Activated CD4-positive, alpha-beta T cell treated with anti-CD3 and anti-CD28 coated beads, Interleukin-2, Interleukin-4, amounts not matched to agents 100 ng/mL and 50 ng/mL, durations not matched to agents 16 hours and 8 hours (primary cell): ENCODE data around the gene GSN.

Experiments used
- DNase-seq: peaks from one replicate; pipeline ENCODE4 v3.0.0-alpha.2; 2020; ENCODE audit warnings: low spot score

Gene GSN

DNA sequence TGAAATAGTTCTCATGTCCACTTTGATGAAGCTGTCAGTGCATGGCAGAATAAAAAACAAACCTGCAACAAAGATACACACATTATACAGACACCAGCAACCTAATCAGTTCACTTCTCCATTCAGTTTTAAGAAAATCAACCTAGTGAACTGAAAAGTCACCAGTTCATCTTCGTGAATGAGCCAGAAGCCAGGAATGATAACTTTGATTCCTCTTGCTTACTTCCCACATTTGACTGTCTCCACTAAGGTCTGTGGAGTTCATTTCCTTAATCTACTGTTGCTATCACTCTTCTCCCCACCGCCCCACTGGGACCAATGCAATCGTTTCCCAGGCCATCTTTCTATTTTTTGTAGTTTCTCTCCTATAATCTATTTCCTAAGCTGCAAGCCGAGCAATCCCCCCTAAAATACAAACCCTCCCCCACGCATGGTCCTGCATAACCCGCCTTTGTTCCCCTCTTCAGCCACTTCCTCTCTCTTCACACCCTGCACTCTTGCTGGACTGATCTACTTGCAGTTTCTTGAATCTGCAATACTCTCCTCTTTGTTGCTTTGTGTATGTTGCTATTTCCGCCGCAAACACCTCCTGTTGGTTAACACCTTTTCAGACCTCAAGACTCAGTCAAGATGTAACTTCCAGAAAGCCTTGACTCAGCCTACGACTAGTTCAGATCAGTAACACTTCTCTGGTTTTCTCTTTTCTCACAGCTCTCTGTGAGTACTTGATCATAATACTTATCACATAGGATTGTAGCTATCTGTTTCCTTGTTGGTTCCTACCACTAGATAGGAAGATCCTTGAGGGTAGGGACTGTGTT is 85.5 kb downstream of the GSN start:
- peak; percentile 92 for DNase-seq

DNA sequence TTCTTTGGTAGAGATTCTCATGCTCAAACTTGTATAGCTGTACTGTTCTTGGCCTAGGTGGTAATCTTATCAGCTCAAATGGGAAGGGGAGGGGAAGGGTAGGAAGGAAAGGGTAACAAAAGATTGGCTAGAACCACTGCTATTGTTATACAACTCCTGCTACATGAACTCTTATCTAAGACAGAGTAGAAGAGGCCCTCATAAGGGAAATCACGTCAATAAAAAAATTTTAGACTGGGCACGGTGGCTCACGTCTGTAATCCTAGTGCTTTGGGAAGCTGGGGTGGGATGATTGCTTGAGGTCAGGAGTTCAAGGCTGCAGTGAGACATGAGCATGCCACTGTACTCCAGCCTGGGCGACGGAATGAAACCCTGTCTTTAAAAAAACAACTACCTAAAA is 86.2 kb downstream of the GSN start:
- DNase-seq: no peak

DNA sequence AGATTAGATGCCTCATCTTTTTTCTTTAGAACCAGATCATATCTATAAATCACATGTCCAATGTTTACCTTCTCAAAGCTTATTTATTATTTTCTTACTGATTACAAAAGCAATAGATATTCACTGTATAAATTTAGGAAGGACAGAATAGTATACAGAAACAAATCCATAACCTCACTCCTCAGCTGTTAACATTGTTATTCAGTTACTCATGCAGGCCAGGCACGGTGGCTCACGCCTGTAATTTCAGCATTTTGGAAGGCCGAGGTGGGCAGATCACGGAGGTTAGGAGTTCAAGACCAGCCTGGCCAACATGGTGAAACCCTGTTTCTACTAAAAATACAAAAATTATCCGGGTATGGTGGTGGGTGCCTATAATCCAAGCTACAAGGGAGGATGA is 86.8 kb downstream of the GSN start:
- no peak for DNase-seq

DNA sequence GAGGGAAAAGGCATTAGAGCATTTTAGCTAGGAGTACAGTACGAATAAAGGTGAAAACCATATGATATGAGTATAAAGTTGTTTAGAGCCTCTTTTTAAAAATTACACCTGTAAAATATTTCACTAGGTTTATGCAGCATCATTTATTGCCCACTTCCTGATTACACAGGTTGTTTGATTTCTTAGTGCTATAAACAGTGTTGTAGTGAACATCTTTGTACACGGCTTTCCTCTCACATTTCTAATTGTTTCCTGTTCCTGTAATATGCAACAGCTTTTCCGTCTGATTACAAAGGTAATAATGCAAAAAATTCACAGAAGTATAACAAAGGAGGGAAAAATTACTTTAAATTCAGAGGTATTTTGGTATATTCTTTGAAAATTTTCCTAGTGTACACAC is 89.0 kb downstream of the GSN start:
- no peak for DNase-seq

DNA sequence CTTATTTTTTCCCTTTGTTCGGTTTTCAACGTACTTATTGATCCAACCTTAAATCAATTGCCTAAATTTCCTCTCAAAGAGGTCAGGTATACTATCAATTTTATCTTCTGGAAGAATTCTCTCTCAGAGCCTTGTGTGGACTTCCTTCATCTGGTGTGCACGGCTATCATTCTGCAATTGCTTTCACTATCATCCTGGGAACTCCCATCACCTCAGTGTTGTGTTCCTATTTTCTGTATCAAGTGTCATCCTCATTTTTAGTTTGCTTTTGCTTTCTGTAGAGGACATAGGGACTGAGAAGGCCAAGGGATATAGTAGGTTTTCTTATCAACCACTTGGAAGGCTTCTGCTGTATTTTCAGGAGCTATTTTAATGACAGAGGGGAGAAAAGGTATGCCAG is 90.8 kb downstream of the GSN start:
- DNase-seq: no peak

DNA sequence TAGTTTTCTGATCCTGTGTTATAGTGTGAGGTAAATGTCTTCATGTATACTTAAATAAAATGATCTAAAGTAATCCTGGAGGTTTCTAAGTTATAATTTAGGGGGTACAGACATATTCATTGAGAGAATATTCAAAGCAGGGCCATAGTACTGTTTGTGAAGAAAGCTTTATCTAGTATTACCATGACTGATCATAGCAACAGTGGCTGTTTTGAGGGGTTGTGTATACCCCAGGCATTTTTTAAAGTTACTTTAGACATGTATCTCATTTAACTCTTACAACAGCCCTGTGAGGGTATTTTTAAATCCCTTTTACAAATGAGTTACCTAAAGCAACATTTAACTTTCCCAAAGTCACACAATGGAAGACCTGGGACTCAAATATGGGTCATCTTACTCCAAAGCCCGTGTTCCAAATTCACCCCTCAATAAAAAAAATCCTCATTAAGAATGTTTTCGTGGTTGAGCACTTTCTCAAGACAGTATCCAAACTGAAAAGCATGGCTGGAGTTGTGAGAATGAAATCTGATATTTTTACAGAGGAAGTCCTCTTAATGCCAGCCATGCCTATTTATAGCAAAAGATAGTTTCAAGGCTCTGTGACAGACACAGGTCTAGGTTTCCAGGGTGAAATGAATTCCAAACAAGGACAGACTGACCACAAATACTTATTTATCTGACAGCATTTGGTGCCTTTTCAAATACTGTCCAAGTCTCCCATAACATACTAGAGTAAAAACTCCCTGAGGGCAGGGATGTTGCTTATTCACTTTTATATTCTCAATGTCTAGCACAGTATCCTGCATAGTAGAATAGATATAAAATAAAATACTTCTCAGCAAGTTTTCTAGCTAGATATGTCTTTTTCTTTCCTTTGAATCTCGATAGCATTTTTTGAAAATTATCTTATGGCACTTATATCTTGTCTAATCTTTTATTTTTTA is 91.7 kb downstream of the GSN start:
- no peak for DNase-seq

DNA sequence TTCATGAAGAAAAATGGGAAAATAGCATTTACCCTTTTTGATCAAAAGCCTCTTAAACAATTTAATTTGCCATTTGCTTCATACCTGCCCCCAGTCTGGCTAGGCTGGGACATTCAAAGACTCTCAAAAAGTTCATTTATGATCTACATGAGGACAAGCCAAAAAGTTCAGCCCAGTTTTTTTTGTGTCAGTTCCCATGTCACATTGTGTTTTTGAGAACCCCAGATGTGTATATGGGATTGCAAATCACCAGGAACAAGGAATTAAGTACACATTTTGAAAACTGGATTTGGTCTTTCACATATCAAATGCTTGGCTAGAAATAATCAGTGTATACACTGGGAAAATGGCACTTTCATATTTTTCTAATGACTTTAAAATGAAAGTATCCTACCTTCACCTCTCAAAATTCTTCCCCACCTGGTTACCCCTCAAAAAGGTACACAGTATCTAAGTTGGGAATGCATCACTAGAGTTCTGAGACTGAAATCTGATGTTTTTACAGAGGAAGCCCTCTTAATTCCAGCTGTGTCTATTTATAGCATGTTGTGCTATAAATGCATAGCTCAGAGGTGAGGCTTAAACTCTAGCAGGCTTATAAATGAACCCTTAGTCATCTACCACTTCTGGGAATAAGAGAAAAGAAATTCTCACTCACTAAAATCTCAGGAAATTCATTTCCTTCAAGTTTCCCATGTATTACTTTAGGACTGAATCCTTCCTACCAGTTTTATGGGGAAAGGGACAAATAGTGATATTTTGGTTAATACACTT is 92.8 kb downstream of the GSN start:
- DNase-seq: no peak

DNA sequence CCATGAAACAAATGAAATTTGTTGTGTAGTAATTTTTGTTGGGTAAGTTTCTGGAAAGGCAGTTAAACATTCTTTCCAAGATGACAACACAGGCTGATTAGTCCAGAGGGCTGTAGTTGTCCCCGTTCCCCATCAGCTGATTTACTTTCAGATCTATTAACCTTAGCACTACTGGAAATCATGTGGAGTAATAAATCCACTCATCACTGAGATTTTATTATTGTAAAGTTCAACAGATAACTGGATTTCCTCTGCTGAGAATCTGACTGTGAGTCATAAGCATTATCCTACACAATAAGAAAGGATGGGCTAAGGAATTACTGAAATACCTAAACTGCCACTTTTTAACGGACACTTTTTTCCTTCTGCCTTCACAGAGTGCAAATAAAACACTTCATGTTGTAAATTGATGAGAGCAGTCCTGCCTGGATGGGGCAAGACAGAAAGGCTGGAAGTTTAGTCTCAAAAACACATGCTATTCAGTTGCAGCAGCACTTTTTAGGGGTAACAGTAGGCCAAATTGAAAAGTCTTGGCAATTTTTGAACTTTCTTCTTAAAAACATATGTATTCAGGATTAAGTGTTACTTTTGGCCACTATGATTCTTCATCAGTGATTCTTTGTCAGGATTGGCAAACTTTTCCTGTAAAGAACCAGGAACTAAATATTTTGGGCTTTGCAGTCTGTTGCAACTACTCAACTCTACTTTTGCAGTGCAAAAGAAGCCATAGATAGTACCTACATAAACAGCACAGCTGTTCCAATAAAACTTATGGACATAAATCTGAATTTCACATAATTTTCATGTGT is 95.1 kb downstream of the GSN start:
- DNase-seq: no peak

DNA sequence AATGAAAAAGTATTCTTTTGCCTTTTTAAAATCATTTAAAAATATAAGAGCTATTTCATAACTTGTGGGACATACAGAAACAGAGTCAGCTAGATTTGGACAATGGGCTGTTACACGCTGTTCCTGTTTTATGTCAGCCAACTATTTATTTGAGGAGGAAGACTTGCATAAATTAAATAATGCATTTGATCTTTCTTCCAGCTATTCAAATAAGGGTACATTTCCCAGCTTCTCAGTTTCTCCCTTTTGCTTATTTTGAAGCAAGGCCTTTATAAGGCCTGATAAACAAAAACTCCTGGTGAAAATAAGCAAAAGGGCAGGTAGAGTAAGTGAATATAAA is 95.6 kb downstream of the GSN start:
- DNase-seq: no peak

DNA sequence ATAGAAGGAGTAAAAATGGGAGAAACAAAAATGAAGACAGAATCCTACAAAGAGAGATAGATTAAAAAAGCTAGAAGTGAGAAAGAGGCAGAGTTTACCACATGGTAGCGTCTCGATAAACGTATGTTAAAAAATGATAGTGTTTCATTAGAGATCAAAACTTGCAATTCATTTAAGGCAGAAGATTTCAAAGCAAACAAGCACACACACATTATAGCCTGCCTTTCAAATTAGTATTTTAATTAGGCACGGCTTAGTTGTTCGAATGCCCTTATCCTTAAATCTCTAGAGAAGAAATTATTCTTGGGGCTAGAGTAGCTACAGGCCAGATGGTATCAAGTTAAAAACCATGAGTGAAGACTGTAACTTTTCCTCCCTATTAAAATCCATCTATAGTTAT is 96.1 kb downstream of the GSN start:
- DNase-seq: no peak

DNA sequence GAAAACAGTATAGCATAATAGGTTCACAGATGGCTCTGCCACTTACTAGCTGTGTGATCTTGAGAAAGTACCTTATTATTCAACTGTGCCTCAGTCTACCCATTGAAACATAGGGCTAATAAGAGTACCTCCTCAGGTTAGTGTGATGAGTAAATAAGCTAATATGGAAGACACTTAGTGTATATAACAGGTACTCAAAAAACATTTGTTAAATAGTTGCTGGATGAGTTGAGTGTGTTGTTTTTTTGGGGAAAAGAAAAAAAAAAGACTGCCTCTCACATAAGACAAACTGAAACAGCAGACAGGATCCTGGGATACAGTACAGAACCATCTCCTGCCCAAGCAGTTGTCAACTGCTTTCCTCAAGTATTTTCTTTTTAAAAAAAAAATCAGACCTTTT is 96.9 kb downstream of the GSN start:
- DNase-seq: no peak

DNA sequence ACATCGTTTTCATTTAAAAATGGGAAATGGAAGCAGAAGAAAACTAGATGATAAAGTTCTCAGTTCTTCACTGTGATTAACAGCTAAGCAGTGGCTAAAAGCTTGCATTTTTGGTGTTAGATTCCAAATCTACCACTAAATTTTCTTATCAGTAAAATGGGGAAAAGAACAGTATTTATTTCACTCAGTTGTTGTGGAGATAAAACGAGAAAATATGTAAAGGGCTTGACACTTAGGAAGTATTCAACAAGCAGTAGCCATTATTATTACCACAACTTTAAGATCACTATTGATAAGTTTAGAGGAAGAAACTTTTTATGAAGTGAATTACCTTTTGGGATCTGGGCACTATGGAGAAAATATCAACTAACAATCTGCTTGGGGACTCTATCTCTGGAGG is 97.6 kb downstream of the GSN start:
- no peak for DNase-seq

DNA sequence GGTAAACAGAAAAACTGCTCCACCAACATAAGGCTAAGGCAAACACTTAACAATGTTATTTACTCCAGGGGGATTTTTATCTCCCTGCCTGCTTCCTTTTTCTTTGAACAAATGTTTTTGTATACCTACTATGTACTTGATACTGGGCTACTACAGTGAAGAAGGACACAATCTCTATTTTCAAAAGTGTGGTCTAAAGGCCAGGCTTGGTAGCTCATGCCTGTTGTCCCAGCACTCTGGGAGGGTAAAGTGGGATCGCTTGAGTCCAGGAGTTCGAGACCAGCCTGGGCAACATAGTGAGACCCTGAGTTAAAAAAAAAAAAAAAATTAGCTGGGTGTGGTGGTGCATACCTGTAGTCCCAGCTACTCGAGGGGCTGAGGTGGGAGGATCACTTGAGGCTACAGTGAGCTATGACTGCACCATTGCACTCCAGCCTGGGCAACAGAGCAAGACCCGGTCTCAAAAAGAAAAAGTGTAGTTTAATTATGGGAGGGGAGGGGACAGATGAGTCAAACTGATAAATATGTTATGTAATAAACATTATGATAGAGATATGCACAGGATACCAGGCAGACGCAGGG is 98.7 kb downstream of the GSN start:
- DNase-seq: no peak

DNA sequence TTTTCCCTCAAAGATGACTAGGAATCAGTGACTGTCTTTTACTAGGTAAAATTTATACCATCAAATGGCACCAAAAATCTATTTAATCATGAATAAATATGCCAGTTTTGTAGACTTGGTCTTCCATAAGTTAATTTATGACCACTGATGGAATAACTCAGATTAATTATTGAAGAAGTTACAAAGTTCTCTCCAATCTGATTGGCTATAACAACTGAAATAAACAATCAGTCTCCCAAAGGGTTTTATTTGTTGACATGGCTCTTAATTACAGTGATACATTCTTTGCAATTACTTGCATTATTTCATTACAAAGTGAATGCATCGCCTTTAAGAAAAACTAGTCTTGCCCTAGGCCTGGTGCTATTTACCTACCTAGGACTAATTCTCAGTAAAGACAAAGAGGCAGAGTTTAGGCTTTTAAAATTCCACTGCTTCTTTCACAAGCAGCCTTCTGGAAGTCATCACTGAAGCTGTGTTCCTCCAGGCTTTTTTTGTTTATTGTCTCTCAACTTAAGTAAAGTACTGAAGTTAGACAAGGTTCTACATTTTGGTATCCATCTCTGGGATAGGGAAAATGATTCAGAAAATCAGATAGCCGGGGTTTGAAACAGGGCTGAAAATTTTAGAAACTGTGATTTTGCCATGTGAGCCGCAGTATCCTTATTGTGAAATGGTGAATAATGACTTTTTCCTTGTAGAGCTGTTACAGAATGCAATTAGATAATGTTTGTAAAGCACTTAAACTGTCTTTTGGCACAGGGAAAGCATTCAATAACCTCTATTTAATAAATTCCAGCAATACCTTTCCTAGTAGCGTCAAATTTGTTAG is 99.6 kb downstream of the GSN start:
- DNase-seq: no peak

DNA sequence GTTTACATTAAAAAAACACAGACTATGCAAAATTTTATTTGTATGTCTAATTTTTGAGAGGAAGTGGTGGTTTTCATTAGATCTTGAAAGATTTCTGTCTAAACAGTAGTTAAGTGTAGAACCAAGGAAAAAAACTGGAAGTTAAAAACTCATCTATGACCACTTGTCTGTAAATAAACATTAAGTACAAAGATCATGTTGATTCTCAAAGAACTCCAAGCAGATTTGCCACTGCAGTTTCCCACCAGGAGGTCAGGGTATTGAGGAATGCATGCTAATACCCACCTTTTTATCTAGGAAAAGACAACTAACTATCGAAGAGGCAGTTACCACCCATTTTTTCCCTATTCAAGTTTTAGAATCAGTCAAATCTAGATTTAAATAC is 100.2 kb downstream of the GSN start:
- DNase-seq: no peak

DNA sequence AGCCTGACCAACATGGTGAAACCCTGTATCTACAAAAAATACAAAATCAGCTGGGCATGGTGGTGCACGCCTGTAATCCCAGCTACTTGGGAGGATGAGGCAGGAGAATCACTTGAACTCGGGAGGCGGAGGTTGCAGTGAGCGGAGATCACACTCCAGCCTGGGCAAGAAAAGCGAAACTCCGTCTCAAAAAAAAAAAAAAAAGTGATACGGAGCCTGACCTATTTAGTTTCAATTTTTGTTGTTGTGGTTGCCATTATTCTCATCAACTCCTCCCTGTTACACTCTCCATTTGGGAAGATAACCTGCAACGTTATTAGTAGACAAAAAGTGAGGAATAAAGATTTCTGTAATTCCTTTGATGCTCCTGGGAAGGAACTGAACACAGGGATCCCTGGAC is 100.8 kb downstream of the GSN start:
- no peak for DNase-seq

DNA sequence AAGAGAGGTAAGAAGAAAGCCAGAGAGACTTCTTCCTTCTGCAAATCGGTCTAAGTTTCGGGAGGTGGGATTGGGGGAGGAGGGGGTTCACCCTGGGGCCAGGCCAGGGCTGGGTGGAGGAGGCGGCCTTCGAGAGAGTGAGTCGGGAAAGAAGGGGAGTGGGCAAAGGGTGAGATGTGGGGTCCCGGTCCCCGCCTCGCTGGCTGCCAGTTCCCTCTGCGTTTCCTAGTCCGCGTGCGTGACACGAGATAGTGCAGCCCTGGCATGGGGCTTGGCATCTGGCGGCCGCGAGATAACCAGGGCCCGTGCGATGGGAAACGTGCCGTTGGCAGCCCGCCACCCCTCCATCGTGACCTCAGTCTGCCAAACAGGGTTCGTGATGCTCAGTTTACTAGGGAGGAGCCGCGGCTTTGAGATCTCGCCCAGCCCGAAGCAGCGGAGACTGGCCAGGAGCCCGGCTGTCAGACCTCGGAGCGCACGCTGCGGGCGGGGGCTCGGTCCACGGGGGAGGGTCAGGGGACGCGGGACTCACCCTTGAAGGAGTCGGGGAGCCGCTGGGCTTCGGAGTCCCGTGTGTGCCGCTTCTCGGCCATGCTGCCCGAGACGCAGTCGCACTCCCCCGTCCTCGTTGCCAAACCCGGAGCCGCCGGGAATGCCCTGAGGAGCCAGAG is 101.8 kb downstream of the GSN start, which contains the start of gene STOM:
Gene STOM, minus strand, starts transcription at position 656 of the 671 bp plus-strand sequence. Its CDS starts 63 bp downstream, at position 593.
- DNase-seq: peak; percentile 50

DNA sequence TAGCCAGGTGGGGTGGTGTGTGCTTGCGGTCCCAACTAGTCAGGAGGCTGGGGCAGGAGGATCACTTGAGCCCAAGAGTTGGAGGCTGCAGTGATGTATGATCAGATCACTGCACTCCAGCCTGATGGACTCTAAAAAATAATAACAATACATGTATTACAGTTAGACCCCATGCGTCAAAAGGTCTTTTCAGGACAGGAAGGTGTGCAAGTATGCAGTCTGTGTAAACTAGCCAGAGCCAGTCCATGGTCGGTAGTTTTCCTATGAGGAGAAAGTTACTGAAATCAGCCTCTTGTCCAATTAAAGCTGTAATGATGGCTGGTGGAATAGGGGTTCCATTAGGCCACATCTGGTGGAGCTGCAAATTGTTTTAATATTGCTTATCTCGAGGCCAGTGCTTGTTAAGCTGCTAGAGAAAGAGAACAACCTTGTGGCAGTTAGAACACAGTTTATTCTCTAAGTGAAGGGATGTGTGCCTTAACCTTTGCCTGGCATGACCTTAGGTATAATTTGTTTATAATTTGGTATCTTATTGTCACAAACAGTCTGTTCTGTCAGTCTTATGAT is 103.6 kb downstream of the GSN start:
- no peak for DNase-seq

DNA sequence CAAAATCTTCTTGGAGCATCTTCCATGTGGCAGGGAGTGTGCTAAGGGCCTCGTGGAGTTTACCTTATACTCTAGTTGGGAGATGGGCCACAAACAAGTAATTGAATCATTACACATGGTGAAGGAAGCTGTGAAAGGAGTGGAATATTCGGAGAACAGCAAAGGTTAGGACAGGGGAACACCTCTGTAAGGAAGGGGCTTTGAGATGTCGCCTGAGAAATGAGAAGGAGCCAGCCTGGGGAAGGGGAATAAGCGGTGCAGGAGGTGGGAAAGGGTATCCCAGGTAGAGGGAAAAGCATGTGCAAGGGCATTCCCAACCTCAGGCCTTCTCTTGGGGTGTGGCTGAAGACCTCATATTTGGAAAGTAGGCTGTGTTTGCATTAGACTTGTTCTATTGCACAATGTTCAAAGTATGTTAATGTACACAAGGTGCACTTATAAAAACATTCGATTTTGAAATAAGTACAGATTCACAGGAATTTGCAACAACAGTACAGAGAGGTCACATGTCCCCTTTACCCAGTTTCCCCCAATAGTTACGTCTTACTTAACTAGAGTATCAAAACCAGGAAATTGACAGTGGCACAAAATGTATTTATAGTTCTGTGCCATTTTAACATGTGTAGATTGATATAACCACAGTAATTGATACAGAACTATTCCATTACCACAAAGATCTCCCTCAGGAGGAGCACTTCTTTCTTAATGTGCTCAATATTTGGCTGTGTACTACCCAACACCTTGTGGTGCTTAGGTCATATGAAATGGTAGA is 104.5 kb downstream of the GSN start:
- no peak for DNase-seq
